Measurements from ENCODE around the gene KLF6. TPM values are rescaled to one million over a fixed set of nuclear protein-coding genes. Genes with fewer than 3 reads are reported as not detected.

The KLF6 gene
- total RNA-seq, 4 donors from 2014 or later: 185 to 404 (median 276) TPM

GRCh38 chr10:3749600-3749999, 35.4 kb downstream of the KLF6 start:
- ATAC-seq (ENCODE audit: low FRiP score) (peak; percentile 57), DNase-seq (ENCODE audit: low spot score) (no peak)
- TF ChIP-seq, protein P1, sequence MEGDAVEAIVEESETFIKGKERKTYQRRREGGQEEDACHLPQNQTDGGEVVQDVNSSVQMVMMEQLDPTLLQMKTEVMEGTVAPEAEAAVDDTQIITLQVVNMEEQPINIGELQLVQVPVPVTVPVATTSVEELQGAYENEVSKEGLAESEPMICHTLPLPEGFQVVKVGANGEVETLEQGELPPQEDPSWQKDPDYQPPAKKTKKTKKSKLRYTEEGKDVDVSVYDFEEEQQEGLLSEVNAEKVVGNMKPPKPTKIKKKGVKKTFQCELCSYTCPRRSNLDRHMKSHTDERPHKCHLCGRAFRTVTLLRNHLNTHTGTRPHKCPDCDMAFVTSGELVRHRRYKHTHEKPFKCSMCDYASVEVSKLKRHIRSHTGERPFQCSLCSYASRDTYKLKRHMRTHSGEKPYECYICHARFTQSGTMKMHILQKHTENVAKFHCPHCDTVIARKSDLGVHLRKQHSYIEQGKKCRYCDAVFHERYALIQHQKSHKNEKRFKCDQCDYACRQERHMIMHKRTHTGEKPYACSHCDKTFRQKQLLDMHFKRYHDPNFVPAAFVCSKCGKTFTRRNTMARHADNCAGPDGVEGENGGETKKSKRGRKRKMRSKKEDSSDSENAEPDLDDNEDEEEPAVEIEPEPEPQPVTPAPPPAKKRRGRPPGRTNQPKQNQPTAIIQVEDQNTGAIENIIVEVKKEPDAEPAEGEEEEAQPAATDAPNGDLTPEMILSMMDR (IDR thresholded peaks at IDR 0.05): no peak

DNA sequence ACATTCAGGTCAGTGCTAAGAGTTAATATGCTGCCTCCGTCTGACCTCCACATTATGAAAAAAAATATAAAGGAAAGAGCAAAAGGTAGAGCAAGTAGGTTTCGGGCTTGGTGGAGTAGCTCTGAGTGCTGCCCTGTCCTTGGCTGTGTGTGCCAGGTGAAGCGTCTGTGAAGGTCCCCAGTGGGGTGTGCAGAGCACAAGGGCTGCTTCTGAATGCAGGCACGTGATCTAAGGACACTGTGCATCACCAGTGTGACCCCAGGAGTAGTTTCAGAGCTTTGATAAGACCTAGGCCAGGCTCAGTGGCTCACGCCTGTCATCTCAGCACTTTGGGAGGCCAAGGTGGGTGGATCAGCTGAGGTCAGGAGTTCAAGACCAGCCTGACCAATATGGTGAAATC, 36.0 kb downstream of the KLF6 start:
- ATAC-seq (ENCODE audit: low FRiP score): no peak
- no peak for DNase-seq (ENCODE audit: low spot score)
- TF ChIP-seq, protein P1 (IDR thresholded peaks at IDR 0.05): no peak

DNA sequence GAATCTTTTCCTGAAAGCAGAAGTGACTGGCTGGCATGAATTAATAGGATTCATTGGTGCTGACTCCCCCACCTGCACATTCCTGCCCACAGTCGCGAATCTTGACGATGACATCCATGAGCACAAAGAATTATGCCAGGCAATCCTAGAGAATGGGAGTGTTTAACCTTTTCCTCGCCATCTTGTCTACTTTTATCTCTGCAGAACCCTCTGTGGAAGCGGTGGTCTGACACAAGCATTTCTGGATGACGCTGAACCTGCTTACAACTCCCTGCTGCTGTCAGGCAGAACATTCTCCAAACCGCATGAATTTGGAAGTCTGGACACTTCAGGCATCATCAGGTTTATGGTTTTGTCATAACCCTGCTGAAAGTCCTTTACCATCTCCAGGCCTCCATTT, 36.5 kb downstream of the KLF6 start:
- TF ChIP-seq, protein P1 (IDR thresholded peaks at IDR 0.05): no peak
- no peak for ATAC-seq (ENCODE audit: low FRiP score)
- DNase-seq (ENCODE audit: low spot score): no peak

DNA sequence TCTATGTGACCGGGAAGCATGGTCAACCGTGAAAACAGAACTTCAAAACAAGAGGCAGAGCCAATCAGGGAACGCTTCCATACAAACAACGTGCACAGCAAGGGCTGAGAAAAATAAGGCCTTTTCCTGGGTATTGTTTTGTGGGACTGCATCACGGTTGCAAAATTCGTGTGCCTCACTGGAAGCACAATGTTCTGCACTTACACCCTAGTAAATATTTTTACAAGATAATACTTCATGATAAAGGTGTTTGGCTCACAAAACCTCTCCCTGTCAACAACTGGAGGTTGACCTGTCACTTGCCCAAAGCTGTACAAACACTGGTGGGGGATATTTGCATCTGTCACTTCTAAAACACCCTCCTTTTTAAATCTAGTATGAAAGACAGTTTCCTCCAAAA, 37.0 kb downstream of the KLF6 start:
- no peak for ATAC-seq (ENCODE audit: low FRiP score)
- TF ChIP-seq, protein P1 (IDR thresholded peaks at IDR 0.05): no peak

GRCh38 chr10:3747248-3747960, 37.6 kb downstream of the KLF6 start:
- no peak for ATAC-seq (ENCODE audit: low FRiP score)
- no peak for DNase-seq (ENCODE audit: low spot score)
- TF ChIP-seq, protein P1 (IDR thresholded peaks at IDR 0.05): no peak

More for the DNA sequence above, 37.0 kb downstream of the KLF6 start:
- DNase-seq (ENCODE audit: low spot score): no peak

DNA sequence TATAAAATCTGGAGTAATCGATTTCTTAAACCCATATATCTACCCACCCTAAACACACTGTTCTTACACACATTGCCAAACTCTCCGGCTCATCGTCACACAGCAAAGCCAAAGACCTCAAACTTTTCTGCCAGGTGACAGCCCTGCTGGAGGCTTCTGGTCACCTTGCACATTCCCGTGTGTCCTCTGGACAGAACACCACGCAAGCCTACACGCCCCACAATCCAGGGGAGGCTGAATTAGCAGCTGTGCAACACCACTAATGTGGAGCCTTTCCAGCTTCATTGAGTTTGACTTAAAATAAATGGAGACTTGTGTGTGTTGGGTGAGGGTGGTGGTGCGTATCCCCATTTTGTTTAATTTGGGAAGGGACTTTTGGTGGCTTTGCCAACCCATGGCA, 38.4 kb downstream of the KLF6 start:
- TF ChIP-seq, protein P1 (IDR thresholded peaks at IDR 0.05): no peak
- DNase-seq (ENCODE audit: low spot score) (no peak), ATAC-seq (ENCODE audit: low FRiP score) (no peak)

DNA sequence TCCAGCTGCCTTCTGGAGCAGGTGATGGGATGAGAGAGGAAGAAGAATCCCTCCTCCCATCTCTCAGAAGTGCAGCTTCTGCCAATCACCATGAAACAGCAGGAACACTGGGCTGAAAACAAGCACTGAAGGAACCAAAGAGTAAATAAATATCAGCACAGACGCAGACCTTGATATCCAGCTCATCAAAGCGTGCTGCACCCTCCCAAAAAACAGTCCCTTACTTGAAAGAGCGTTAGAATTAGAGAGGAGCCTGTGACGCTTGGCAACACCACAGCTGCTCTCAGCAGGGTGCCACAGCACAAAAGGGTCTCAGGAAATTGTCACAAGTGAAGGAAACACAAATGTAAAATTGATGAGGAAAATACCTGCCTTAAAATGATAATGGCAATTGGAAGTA, 39.5 kb downstream of the KLF6 start:
- no peak for DNase-seq (ENCODE audit: low spot score)
- ATAC-seq (ENCODE audit: low FRiP score): no peak
- TF ChIP-seq, protein P1 (IDR thresholded peaks at IDR 0.05): no peak
